HG03378 (cell line): ENCODE results near the gene MYL9.
"Not testable (repeated sequence)": the region's sequence is repeated elsewhere in the genome, so short reads cannot be mapped to it uniquely, and the experiment has no call there.

Experiments
- ATAC-seq: cut with Tn5 transposase; IDR thresholded peaks from one replicate; pipeline ENCODE4 v1.9.1; 2021; ENCODE audit warnings: mild to moderate bottlenecking, moderate library complexity; ENCODE audit not compliant: unreplicated experiment

The MYL9 gene

DNA sequence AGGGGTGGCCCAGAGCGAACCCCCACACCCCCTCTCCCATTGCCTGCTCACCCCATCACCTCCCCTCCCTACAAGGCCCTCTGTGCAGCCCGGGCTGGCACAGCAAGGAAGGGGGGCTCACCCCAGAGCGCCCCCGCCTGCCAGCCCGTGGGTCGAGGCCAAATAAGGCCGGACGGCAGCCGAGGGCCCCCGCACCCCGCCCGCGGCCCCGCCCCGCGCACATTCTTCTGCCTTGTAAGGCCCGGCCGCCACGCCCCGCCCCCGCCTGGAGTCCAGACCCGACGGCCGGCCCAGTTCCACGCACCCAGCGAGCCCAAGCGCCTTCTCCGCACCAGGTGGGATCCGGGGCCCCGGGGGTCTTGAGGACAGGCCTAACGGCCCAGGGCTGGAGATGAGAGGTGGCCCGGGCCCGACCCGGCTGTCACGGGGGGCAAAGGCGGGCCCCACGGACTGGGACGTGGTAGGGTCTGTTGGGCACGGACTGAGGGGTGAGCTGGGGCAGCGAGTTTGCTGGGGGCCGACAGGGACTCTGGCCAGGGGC, at the start of gene MYL9:
Gene MYL9, plus strand, starts transcription at position 293 of the 541 bp plus-strand sequence. CDS start 3,366 bp downstream, outside the sequence.
- ATAC-seq = no peak

- ATAC-seq = no peak
Observed at GRCh38 chr20:36491901-36492617, 49.3 kb upstream of the MYL9 start.

DNA sequence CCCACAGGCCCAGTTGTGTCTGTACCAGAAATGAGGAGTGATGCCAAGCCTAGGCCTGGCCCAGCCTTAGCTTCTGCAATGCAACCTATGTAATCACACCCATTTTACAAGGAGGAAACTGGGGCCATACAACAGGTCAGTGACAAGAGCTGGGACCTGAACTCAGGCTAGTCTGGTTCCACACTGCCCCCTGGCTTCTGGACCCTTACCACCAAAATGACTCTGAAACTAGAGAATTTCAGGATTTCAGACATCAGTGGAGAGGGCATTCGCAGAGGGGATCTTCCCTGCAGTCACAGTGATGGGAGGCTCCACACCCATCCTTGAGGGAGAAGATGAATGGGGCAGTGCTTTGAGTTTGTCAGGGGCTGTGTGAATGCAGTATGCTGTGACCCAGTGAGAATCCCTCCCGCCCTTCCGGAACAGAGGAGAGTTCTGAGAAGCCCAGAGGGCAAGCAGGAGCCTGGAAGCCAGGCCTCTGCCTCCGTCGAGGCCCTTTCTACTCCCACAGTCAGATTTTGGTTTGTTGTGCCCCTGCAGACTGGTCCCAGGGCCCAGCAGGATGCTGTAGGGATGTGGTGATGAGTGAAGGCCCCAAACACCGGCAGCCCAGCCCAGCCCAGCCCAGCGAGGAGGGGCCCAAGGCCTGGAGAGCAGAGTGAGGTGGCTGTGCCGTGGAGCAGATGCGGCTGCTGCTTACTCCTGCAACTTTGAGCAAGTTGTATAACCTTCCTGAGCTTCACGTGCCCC, 48.1 kb upstream of the MYL9 start:
- ATAC-seq = no peak

- no peak for ATAC-seq
Observed at GRCh38 chr20:36493801-36494114, 47.6 kb upstream of the MYL9 start.

DNA sequence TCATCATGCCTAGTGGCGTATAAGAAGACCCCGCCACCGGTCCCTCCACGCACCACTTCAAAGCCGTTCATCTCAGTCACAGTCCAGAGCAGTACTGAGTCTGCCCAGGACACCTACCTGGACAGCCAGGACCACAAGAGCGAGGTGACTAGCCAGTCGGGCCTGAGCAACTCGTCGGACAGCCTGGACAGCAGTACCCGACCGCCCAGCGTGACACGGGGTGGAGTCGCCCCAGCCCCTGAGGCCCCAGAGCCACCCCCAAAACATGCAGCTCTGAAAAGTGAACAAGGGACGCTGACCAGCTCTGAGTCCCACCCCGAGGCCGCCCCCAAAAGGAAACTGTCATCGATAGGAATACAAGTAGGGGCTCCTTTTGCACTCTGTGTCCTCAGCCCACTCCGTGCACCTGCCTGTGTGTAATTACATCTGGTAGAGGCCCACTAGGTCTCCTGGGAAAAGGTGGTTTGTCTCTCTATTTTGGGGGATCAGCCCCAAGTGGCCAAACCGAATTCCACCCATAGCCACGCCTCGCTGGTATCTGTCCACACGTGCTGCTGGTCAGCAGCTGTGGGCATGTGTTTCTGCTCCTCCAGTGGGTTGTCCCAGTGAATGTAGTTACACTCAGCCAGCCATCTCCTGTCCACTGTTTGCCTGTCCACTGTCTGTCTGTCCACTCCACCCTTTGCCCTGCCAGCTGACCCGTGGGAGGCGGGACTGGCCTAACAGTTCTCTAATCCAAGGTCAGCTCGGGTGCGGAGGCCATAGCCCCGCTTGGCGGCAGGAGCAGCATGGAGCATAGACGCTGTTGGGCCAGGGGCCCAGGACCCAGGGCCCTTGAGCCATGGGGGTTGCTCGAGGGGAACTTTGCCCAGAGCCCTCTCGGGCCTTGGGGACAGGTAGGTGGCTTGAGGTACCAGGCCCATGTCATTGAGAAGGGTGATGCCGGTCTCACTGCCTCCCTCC, 44.3 kb upstream of the MYL9 start:
- ATAC-seq = no peak

DNA sequence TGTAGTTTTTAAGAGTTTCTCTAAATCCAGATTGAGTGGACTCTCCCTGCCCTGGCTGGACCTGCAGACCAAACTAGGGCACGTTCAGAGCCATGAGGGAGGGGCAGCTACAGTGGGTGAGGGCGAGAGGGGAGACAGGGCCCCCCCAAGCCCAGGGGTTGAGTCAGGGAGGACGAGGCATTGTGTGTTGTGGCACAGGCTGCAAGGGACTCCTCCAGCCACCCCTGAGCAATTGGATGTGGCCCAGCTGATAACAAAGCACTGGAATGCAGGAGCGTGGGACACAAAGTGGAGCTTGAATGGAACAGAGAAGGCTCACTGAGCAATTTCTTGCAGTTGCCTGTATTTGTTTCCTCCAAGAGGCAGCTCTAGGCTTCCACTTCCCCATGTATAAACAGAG, 43.5 kb upstream of the MYL9 start:
- ATAC-seq = no peak

DNA sequence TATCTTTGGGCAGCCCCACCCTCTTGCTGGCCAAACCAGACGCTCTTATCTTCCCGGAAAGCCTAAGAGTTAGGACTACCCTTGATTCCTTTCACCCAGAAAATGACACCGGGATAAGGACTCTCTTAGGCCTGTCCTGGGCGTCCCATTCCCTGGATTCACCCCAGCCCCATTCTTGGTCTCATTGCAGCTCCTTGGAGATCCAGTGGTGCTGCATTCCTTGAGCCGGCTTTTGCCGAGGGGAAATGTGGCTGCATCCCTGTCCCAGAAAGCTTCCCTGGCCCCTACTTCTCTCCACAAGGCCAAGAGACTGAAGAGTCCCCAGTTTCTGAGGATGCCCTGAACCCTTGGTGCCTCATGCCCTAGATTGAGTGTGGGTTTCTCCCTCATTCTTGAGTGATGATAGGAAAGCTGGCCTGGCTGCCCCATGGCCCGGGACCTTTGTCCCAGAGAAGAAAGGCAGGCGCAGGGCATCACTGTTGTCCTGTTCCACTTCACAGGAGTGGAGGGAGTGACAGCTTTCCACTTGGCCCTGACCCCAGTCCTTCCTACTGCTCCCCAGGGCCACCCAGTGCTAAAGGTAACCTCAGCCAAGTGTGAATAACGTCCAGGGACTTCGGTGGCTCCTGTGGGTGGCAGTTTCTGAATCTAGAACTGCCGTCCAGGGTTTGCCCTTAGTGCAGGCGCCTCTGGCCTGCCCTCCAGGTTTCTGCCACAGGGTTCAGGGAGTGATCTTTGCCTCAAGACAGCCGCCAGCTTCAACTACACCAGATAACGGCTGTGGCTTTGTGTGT, 42.7 kb upstream of the MYL9 start:
- no peak for ATAC-seq

- ATAC-seq = no peak
Observed at GRCh38 chr20:36499211-36499610, 42.1 kb upstream of the MYL9 start.

DNA sequence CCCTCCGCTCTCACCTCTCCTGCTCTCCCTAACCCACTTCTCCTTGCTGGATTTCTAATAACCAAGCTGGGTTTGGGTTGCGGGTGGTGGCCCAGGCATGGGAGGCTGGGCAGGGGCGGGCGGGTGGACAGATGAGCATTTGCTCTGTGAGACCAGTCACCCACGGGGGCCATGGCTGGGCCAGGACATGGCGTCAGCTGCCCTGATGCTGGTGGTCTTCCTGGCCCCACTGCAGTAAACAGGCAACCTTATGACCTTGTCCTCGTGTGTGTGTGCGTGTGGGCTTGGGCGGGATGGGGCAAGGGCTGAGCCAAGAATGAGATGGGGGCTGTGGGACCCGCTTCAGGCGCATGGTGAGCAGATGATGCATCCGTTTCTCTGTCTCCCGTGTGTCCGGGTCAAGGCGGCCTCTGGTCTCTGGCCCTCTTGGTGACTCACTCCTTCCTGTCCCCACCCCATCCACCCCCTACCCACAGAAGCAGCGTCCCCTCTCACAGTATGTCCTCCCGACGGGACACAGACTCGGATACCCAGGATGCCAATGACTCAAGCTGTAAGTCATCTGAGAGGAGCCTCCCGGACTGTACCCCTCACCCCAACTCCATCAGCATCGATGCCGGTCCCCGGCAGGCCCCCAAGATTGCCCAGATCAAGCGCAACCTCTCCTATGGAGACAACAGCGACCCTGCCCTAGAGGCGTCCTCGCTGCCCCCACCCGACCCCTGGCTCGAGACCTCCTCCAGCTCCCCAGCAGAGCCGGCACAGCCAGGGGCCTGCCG, 41.4 kb upstream of the MYL9 start:
- no peak for ATAC-seq

GRCh38 chr20:36501367-36502006, 39.8 kb upstream of the MYL9 start:
- no peak for ATAC-seq

GRCh38 chr20:36504295-36504694, 37.0 kb upstream of the MYL9 start:
- ATAC-seq = no peak

GRCh38 chr20:36506253-36506652, 35.1 kb upstream of the MYL9 start:
- ATAC-seq = no peak

GRCh38 chr20:36507746-36508145, 33.6 kb upstream of the MYL9 start:
- no peak for ATAC-seq

DNA sequence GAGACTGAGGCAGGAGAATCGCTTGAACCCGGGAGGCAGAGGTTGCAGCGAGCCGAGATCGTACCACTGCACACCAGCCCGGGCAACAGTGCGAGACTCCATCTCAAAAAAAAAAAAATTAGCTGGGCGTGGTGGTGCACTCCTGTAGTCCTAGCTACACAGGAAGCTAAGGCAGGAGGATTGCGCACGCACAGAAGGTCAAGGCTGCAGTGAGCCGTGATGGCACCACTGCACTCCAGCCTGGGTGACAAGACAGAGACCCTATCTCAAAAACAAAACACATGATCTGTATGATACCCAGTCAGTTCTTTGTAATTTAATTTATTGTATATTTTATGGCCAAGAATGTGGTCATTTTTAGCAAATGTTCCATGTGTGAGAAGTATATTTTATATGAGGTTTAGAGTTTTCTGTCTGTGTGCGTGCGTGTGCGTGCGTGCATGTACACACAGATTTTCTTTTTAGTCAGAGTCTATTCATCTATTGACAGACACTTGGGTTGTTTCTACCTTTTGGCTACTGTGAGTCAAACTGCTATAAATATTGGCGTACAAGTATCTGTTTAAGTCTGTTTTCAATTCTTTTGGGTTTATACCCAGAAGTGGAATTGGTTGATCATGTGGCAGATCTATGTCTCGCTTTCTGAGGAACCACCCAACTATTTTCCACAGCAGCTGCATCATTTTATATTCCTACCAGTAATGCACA, 22.2 kb upstream of the MYL9 start:
- no peak for ATAC-seq

- no peak for ATAC-seq
Observed at GRCh38 chr20:36519944-36520343, 21.4 kb upstream of the MYL9 start.

GRCh38 chr20:36521526-36521925, 19.8 kb upstream of the MYL9 start:
- ATAC-seq = no peak

DNA sequence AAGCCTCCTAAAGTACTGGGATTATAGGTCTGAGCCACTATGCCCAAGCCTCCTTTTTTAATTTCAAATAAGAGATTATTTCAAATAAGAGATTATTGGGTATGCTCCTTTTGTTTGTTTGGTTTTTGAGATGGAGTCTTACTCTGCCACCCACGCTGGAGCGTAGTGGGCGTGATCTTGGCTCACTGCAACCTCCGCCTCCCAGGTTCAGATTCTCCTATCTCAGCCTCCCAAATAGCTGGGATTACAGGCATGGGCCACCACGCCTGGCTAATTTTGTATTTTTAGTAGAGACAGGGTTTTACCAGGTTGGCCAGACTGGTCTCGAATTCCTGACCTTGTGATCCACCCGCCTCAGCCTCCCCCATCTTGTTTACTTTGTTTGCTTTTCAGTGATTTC, 18.9 kb upstream of the MYL9 start:
- ATAC-seq = not testable (repeated sequence)

DNA sequence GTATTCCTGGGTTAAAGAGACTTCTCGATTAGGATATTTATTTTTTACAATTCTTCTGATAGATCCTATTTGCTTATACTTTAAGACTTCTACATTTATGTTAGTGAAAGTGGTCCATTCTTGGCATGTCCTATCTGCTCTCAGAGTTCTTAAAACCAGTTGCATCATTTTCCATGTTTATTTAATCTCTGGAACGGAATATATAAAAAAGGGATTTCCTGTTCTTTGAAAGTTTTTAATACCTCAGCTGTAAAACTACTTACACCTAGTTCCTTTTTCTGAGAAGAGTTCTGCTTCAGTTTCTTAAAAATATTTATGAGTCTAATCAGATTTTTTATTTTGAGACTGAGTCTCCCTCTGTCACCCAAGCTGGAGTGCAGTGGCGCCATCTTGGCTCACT, 18.0 kb upstream of the MYL9 start:
- no peak for ATAC-seq
